GM19324 (cell line): ENCODE data around the gene GOSR1.
"Not testable (repeated sequence)": the region's sequence is repeated elsewhere in the genome, so short reads cannot be mapped to it uniquely, and the experiment has no call there.

Experiments
- ATAC-seq: cut with Tn5 transposase; IDR thresholded peaks from one replicate; pipeline ENCODE4 v1.9.1; 2021; ENCODE audit warnings: mild to moderate bottlenecking, moderate library complexity; ENCODE audit not compliant: unreplicated experiment, low FRiP score

Gene GOSR1

DNA sequence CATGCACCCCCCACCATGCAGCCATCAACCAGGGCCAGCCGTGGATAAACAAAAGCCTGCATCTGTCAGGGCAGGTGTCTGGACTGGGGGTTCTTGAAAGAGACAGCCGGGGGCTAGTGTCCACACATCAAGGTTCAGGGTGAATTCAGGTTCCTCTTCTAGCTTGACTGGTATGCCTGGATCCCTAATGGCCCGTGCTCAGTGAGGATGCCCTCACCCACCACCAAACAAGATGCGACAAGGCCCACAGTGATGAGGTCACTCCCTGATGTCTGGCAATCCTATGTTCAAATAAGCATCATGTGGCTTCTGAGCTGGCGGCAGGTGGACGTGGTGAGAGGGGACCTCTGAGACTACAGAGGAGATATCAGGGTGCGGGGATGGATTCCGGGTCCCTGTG, 64.6 kb downstream of the GOSR1 start:
- no peak for ATAC-seq

DNA sequence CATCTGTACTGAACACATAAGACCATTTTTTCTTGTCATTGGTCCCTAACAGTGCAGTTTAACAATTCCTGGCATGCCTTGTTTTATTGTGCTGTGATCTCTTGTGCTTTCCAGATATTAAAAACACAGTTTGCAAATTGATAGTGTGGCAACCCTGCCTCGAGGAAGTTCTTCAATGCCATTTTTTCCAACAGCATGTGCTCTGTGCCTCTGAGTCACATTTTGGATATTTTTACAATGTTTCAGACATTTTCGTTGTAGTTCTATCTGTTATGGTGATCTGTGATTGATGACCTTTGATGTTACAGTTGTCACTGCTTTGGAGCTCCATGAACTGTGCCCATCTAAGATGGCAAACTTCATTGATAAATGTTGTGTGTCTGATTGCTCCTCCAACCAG, 66.2 kb downstream of the GOSR1 start:
- no peak for ATAC-seq

DNA sequence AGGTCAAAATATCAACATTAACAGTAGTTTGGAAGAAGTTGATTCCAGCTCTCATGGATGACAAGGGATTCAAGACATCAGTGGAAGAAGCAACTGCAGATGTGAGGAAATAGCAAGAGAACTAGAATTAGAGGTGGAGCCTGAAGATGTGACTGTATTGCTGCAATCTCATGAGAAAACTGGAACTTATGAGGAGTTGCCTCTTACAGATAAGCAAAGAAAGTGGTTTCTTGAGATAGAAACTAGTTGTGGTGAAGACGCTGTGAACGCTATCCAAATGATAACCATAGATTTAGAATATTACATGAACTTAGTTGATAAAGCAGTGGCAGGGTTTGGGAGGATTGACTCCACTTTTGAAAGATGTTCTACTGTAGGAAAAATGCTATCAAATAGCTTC, 67.8 kb downstream of the GOSR1 start:
- ATAC-seq: no peak

DNA sequence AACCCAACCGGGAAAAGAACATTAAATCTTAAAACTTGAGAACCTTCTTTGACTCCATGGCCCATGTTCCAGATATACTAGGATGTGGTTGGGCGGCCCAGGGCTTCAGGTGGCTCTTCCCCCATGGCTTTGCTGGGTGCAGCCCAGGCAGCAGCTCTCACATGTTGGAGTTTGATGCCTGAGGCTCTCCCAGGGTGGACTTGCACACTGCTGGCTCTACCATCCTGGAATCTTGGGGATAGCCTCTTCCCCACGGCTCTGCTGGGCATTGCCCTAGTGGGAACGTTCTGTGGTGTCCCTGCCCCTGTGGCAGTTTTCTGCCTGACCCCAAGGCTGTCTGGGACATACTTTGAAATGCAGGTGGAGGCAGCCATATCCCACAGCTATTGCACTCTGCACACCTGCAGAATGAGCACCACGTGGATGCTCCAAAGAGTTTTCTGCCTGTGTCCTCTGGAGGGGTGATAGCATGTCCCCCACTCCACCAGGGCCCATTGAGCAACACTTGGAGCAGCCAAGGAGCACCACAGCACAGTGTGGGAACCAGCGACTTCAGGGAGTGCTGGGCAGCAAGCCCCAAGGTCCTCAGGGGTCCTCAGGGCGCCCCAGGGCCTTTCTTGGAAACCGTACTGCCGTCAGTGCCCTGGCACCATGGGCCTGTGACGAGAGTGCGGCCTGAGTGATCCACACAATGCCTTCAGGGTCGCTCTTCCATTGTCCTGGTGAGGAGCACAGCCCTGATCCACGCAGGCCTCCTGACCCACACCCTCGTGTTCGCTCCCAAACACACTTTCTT, 70.8 kb downstream of the GOSR1 start:
- no peak for ATAC-seq

DNA sequence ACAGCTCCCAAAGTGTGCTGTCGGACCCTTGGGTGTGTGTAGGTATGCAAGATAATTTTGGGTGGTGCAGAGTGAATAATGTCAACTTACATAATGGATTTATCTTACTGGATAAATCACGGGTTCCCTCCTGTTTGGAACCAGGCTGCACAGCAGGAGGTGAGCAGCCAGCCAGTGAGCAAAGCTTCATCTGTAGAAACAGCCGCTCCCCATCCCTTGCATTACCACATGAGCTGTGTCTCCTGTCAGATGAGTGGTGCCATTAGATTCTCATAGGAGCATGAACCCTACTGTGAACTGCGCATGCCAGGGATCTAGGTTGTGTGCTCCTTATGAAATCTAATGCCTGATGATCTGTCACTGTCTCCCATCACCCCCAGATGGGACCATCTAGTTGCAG, 72.0 kb downstream of the GOSR1 start:
- ATAC-seq: not testable (repeated sequence)

DNA sequence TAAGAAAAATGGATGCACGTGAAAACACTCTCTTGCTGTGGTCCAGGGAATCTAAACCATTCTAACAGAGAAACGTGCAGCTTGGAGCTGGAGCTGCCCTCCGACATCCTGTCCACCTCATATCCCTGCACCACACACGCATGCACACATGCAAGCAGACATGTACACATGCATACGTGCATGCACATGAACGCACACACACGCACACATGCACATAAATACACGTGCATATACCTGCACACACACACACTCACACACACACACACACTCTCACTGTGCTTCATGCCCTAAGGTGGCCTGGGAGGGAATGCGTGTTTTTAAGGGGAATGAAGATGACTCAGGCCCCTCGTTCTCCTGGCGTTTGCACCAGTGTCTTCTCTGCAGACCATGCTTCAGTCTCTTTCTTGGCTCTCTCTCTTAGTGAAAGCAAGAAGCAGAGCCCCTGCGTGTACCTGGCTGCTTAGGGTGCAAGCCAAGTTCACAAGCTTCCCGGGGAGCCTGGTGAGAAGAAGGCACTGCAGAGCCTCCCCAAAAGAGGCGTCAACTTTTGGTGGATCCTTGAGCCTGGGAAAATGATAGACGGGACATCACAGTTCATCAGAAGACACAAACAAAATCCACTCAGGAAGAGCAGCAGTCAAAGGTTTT, 72.8 kb downstream of the GOSR1 start:
- no peak for ATAC-seq

DNA sequence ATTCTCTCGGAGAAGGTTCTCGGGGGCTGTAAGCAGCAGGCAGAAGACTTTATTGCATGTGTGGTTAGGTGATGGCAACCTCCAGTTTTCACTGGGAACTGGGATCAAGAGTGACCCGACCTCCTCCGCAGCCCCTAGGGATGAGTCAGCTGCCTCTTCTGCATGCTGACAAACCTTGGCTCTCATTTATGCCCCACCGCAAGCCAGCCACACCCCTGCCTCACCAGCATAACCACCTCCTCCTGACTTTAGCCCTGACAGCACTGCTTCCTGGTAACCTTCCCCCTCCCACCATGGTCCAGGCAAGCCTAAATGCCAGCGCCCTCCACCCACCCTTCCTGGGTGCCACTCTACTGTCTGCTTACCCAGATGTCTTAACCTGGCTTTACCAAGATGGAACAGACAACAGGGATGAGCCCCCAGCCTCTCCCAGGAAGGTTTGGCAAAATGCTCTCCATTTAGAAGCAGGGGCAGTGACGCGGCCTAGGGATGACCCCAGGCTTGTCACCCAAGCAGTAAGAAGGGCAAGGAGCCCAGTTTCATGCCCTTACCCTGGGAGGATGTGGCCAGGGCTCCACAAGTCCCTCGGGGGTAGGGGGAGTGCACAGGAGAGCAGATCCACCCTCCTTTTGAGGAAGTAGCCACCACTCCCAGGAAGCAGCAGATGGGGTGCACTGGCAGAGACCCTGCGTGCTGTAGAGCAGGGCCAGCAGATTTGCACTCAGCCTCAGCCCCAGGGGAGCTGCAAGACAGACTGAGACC, 73.5 kb downstream of the GOSR1 start:
- ATAC-seq: no peak

DNA sequence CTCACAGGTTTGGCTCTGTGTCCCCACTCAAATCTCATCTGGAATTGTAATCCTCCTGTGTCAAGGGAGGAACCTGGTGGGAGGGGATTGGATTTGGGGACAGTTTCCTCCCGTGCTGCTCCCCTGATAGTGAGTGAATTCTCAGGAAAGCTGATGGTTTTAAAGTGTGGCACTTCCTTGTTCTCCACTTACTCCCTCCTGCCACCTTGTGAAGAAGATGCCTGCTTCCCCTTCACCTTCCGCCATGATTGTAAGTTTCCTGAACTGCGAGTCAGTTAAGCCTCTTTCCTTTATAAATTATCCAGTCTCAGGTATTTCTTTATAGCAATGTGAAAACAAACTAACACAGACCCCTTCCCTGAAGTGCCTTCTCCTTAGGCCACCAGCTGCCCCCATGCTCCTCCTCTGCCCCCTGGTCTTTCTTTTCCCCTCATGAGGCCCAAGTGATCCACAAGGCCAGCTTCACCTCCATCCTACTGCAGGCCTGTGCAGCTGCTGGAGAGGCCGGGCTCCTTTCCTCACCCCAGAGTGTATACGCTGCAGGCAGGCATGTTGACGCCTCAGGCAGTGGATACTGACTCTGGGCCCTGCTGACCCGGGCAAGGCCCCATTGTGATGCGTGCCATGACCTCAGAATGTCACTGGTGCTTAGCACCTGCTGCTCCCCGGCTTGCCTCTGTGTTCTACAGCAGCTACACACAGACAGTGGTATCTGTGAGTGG, 74.2 kb downstream of the GOSR1 start:
- not testable (repeated sequence) for ATAC-seq

DNA sequence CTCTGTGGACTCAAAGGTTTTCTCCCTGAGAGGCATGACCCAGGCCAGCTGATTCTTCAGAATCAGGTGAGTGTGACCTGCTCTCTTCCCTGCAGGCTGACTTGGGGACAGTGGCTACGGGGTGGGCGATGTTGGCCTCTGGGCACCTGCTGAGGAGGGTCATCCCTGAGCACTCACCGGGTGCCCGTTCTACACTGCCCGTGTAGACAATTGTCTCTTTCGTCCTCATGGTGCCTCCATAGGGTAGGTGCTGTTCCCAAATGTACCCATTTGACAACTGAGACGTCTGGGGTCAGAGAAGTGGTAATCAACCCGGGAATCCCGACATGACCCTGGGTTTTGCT, 74.8 kb downstream of the GOSR1 start:
- ATAC-seq: no peak

DNA sequence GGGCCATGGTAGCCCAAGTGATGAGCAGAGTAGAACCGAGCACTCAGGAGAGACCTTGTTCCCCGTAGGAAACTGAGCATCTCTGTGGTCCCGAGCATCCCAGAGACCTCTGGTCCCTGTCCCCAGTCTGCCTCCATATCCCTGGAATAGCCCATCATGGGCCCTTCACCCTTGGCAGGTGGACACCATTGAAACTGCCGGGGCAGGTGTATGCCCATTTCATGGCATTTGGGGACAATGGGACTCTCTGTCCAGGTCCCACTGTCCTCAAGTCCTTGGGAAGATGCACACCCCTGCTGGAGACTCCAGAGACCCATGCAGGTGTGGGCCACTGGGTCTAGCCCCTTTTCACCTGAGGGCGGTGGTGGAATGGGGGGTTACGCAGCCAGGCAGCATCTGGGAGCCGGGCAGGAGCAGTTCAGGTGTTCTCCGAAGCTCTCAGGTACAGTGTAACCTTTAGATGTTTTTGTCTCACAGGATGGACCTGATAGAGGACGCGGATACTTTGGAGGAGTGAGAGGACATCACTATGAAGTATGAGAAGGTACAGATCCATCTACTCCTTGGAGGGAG, 75.9 kb downstream of the GOSR1 start:
- no peak for ATAC-seq

DNA sequence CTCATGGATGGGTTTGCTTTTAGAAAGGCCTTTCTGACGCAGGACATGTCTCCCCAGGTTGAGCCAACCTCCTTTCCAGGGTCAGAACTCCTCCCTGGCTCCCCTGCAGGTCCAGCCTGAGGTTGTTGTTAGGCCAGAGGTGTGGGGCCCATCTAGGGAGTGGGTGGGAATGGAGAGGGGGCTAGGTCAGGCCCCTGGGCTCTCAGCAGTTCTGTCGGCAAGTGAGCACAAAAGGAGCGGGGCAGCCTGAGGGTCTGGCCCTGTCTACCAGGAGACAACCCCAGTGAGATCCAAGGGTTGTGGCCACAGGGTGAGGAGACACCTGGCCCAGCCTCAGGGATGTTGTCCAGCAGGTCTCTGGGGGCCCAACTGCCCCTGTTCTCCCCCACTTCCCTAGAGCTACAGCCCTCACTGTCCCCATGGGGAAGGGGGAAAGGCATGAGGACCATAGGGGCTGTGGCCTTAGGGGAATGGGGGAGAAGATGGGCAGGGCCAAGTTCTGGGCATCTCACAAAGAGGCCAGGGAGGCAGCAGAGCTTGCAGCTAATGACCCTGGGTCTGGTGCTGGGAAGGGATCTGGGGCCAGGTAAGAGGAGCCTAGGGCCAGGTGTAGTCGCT, 76.7 kb downstream of the GOSR1 start:
- not testable (repeated sequence) for ATAC-seq

DNA sequence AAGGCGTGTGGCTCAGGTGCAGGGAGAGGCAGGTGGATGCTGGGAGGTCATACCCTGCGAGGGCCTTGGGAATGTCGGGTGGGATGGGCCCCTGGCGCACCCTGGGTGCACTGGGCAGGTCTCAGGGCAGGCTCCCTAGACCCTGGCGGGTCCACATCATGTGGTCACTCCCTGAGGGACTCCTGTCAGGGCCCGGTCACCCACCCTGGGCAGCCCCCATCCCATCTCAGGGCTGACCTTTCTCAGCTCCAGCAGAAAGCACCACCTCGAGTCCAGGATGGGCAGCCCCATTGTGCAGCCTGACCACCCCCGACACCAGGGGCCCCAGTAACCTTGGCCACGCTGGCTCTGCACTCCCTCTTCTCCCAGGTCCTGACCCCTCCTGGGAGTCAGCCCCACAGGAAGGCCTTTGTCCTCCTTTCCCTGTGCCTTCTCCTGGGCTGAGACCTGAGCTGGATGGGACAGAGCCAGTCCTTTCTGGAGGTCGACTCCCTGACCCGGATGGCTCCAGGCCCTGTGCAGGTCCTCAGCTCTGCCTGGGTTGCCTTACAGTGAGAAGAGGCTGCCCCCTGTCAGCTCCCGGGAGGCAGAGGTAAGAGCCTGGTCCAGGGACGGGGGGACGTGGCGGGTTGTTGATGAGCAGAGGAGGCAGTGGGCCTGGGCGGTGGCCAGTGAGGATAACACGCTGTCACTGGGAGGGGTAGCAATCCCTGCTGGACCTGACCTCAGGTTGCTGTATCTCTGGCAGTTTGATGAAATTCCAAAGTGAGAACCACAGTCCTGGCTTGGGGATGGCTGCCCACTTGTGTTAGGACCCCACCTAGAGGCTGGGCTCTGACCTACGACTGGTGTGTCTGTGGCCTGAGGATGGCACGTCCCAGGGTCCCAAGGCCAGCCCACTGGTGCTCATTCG, 77.9 kb downstream of the GOSR1 start:
- ATAC-seq: no peak

DNA sequence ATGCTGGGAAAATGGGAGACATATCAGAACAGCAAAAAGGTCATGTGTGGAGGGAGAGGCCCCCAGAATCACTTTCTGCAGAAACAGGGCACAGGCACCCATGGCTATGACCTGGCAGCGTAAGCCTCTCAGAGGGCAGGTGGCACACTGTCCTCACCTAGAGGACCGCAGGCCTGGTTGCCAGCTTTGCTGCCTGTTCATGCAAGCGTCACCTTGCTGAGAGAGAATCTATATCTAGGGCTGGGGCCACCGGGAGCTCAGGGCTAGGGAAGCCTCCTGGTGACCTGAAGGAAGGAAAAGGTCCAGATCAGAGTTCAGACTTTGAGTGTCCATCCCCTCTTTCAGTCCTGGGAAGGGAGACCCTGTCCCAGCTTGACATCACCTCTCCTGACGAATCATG, 78.7 kb downstream of the GOSR1 start:
- ATAC-seq: no peak

DNA sequence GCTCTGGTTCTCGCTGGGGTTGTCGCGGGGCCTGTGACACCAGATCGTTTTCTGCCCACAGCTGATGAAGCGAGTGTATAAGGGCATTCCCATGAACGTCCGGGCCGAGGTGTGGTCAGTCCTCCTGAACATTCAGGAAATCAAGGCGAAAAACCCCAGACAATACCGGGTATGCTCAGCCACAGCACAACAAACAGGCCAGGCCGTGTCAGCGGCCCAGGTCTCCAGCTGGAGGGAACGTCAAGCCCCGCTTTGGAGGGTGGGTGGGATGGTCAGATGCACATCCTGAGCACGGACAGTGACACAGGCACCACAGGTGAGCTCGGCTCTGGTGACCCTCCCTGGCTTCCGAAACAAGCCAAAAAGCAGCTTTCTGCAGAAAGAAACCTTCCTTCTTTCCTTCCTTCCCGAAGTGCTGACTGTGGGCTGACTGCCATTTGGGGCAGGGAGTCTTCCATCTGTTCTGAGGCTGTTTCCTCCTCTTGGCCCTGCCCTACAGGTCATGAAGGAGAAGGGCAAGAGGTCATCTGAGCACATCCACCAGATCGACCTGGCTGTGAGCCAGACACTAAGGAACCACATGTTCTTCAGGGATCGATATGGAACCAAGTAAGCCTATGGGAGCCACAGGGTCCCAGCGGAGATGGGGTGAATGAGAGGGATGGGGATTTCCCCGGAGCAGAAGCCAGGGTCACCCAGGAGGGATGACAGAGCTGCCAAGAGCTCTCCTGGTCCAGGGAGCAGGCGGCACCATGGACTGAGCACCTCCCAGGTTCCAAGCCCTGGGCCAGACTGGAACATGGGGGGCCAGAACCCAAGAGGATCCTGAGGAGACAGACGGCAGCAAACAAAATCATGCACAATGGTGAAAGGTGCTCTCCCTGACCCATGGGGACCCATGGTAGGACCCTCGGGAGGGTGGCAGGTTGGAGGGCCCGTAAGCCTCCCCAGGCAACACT, 79.4 kb downstream of the GOSR1 start:
- no peak for ATAC-seq

DNA sequence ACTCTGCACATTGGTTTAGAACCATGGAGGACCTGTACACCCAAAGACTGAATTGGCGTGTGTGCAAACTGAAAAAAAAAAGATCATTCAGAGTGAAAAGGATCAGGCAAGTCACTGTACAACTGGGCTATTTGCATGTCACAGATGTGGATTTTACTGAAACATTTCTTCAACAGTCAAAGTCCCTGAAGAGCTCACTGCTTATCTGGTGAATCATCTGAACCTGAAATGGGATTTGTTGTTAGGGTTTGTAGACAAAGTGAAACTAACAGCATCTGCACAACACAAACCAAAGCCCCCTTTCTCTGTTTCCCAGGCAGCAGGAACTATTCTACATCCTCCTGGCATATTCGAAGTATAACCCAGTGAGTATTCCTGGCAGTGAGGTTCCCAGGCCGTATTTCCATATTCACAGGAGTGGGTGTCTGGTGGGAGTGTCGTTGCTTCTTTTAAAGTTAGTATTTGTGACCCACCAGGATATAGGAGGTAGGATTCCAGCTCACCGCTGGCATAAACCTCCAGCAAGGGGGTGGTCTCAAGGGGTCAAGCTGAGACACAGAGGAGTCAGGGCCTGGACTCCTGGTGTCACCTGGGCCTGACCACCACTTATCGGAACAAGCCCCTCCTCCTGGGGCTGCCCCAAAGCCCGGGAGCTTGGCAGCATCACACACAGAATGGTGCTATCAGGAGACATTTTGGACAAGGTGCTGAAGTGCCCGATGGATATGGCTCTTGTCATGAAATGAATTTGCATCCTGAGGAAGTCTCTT, 80.9 kb downstream of the GOSR1 start:
- ATAC-seq: no peak

DNA sequence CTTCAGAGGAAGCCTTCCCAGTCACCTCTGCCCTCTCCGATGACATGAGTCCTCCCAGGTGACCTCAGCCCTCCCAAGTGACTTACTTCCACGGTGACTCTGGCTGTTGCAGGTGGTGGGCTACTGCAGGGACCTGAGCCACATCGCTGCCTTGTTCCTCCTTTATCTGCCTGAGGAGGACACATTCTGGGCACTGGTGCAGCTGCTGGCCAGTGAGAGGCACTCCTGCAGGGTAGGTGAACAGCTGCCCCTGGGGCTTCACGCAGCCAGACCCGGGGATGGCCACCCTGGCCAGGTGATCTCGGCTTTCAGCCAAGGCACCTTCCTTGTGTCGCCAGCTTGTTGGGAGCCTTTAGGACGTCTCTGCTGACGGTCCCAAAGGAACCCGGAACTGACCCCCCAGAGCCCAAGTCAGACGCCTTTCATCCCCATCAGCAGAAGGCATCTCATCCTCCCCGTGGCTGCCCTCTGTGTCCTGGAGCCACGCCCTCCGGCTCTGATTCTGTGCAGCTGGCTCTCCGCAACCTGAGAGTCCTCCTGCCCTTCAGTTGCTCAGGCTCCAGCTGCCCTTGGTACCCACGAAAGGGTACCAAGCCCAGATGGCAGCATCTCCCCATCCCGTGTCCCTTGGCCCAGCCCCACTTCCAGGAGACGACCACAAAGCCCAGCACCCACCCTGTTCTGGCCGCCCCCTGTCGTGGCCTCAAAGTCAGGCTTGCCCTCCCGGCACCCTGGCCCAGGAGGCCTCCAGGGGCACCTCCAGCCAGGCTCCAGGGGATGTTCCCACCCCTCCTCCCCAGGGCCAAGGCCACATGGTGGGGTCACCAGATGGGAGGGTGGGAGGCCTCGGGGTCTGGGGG, 81.7 kb downstream of the GOSR1 start:
- ATAC-seq: no peak
